ENCODE measurements around the gene TNFRSF4.

The TNFRSF4 gene

GRCh38 chr1:1166642-1167397, 47.1 kb downstream of the TNFRSF4 start:
- no peak for TF ChIP-seq CTCF (IDR thresholded peaks at IDR 0.05; ENCODE audit: insufficient read depth, low read depth, low read length, missing control alignments)
- no peak for DNase-seq (ENCODE audit: low read depth)
- no peak overlapping the region for H3K4me3 ChIP-seq (ENCODE audit: low read depth, low read length)

GRCh38 chr1:1165900-1166421, 48.0 kb downstream of the TNFRSF4 start:
- DNase-seq (ENCODE audit: low read depth) = no peak
- no peak overlapping the region for H3K4me3 ChIP-seq (ENCODE audit: low read depth, low read length)
- TF ChIP-seq CTCF (IDR thresholded peaks at IDR 0.05; ENCODE audit: insufficient read depth, low read depth, low read length, missing control alignments) = no peak

- H3K4me3 ChIP-seq (ENCODE audit: low read depth, low read length) = no peak overlapping the region
- DNase-seq (ENCODE audit: low read depth) = no peak
- TF ChIP-seq CTCF (IDR thresholded peaks at IDR 0.05; ENCODE audit: insufficient read depth, low read depth, low read length, missing control alignments) = no peak
Measured at GRCh38 chr1:1165485-1165884, 48.5 kb downstream of the TNFRSF4 start.

GRCh38 chr1:1164701-1165451, 49.1 kb downstream of the TNFRSF4 start:
- TF ChIP-seq CTCF (IDR thresholded peaks at IDR 0.05; ENCODE audit: insufficient read depth, low read depth, low read length, missing control alignments) = no peak
- DNase-seq (ENCODE audit: low read depth) = no peak
- no peak overlapping the region for H3K4me3 ChIP-seq (ENCODE audit: low read depth, low read length)

- no peak for TF ChIP-seq CTCF (IDR thresholded peaks at IDR 0.05; ENCODE audit: insufficient read depth, low read depth, low read length, missing control alignments)
- no peak for DNase-seq (ENCODE audit: low read depth)
- no peak overlapping the region for H3K4me3 ChIP-seq (ENCODE audit: low read depth, low read length)
Measured at GRCh38 chr1:1164361-1164700, 49.6 kb downstream of the TNFRSF4 start.

- DNase-seq (ENCODE audit: low read depth) = no peak
- H3K4me3 ChIP-seq (ENCODE audit: low read depth, low read length) = no peak overlapping the region
- no peak for TF ChIP-seq CTCF (IDR thresholded peaks at IDR 0.05; ENCODE audit: insufficient read depth, low read depth, low read length, missing control alignments)
Measured at GRCh38 chr1:1163538-1164070, 50.3 kb downstream of the TNFRSF4 start.

All from GM12865 (cell line).